HG03432 (cell line): ENCODE measurements around the gene GBX1.

Experiments used
- ATAC-seq: cut with Tn5 transposase; IDR thresholded peaks from one replicate; pipeline ENCODE4 v1.9.1; 2021; ENCODE audit warnings: mild to moderate bottlenecking, moderate library complexity; ENCODE audit not compliant: unreplicated experiment

The GBX1 gene

GRCh38 chr7:151194188-151194587 is 26.7 kb upstream of the GBX1 start:
- ATAC-seq: no peak

- no peak for ATAC-seq
These were observed 25.9 kb upstream of the GBX1 start for GRCh38 chr7:151193203-151193978.

- no peak for ATAC-seq
These were observed 24.6 kb upstream of the GBX1 start for GRCh38 chr7:151192002-151192539.

GRCh38 chr7:151191544-151191943 is 24.1 kb upstream of the GBX1 start:
- ATAC-seq: no peak

- ATAC-seq: no peak
These were observed 21.5 kb upstream of the GBX1 start for GRCh38 chr7:151189038-151189437.

- no peak for ATAC-seq
These were observed 20.7 kb upstream of the GBX1 start for GRCh38 chr7:151188252-151188542.

GRCh38 chr7:151187409-151188251 is 20.1 kb upstream of the GBX1 start:
- no peak for ATAC-seq

- no peak for ATAC-seq
These were observed 19.3 kb upstream of the GBX1 start, which contains the start of gene ASB10 for GRCh38 chr7:151186640-151187408. ASB10 (minus strand) TSS chr7:151187250; CDS start chr7:151187130, 120 bp downstream.

GRCh38 chr7:151185762-151186639 is 18.5 kb upstream of the GBX1 start:
- no peak for ATAC-seq

GRCh38 chr7:151181011-151181431 is 13.5 kb upstream of the GBX1 start:
- no peak for ATAC-seq

GRCh38 chr7:151179946-151180345 is 12.5 kb upstream of the GBX1 start:
- no peak for ATAC-seq

GRCh38 chr7:151179287-151179860 is 11.9 kb upstream of the GBX1 start:
- ATAC-seq: no peak

GRCh38 chr7:151178831-151179230 is 11.3 kb upstream of the GBX1 start:
- no peak for ATAC-seq

- no peak for ATAC-seq
These were observed 10.7 kb upstream of the GBX1 start for GRCh38 chr7:151178236-151178635.

GRCh38 chr7:151177310-151177709 is 9.8 kb upstream of the GBX1 start:
- ATAC-seq: no peak

GRCh38 chr7:151176401-151176800 is 8.9 kb upstream of the GBX1 start:
- ATAC-seq: no peak

GRCh38 chr7:151175793-151176311 is 8.4 kb upstream of the GBX1 start:
- ATAC-seq: no peak

GRCh38 chr7:151175047-151175792 is 7.7 kb upstream of the GBX1 start:
- ATAC-seq: no peak
